ENCODE results near the gene IMPDH1.

Gene IMPDH1

DNA sequence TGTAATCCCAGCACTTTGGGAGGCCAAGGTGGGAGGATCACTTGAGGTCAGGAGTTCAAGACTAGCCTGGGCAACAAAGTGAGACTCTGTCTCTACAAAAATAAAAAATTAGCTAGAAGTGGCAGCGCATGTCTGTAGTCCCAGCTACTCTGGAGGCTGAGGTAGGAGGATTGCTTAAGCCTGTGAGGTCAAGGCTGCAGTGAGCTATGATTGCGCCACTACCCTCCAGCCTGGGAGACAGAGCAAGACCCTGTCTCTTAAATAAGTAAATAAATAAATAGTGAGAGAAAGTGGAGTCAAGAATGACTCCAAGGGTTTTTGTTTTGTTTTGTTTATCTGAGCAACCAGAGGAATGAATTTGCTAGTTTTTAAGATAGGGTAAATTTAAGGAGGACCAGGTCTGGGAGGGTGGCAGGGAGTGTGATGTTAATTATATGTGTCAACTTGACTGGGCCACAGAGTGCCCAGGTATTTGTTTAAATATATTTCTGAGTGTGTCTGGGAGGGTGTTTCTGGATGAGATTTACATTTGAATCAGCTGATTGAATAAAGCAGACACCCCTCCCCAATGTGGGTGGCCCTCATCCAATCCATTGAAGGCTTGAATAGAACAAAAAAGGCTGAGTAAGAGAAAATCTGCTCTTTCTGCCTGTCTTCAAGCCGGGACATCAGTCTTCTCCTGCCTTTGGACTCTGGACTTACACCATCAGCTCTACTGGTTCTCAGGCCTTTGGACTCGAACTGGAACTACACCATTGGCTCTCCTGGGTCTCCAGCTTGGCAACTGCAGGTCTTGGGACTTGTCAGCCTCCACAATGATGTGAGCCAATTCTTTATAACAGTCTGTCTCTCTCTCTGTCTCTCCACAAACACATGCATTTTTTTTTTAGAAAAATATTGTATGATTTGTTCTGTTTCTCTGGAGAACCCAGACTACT is 23.5 kb downstream of the IMPDH1 start:
- no peak for DNase-seq

DNA sequence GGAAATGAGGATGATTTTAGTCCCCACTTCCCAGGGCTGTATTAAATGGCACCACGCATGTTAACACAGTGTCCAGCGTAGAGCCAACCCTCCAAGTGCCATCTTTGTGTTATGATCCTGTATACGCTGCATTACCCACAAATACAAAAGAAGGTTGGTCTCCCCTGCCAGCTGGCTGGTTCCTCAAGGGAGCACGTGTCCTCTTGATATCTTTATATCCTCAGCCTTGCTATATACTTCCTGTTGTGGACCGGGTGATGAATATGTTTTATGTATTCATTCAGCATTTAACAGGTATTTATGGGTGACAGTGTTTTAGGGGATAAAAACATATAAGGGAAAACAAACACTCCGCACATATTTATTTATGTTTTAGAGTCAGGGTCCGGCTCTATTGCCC is 25.1 kb downstream of the IMPDH1 start:
- no peak for DNase-seq

DNA sequence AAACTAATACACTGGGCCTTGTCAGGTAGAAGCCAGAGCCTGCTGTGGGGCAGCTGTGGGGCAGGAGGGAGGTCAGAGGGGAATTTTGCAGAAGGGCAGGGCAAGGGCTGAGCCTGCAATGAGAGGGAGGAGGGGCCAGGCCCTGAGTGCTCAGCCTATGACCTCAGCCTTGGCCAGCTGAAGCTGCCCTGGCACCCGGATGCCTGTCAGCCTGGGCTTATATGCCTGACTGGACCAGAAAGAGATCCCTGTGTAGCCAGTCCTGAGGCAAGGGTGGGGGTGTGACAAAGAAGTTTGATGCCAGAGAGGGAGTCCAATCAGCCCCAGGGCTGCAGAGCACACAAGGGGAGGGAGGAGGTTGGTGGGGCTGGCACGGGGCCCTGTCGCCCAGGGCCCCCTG is 26.0 kb downstream of the IMPDH1 start:
- DNase-seq, result no peak

DNA sequence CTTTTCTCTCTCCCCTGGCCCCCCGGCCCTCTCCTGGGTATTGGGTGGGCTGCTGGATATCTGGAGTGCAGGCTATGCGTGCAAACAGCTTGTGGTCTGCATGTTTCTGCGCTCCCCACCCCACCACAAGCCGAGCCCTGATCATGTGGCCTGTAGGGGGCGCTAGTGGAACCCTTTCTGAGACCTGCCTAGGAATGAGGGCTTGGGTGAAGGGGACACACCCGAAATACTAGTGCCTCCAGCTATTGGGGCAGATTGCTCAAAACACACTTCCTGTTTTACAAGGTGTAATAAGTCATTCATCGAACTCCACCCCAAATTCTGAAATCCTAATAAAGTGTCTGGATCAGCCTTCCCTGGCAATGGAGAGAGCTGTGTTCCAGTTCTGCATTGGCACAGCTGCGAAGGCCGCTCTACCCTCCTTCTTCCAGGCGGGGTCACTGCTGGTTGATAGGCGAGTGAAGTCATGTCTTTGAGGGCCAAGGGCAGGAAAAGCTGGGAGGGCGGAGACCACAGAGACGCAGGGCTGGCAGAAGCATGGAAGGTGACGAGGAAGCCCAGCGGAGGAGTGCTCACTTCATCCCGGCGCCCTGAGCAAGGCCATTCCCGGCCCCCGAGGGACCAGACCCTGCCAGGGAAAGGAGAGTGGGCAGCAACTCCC is 28.5 kb downstream of the IMPDH1 start:
- DNase-seq, result no peak

DNA sequence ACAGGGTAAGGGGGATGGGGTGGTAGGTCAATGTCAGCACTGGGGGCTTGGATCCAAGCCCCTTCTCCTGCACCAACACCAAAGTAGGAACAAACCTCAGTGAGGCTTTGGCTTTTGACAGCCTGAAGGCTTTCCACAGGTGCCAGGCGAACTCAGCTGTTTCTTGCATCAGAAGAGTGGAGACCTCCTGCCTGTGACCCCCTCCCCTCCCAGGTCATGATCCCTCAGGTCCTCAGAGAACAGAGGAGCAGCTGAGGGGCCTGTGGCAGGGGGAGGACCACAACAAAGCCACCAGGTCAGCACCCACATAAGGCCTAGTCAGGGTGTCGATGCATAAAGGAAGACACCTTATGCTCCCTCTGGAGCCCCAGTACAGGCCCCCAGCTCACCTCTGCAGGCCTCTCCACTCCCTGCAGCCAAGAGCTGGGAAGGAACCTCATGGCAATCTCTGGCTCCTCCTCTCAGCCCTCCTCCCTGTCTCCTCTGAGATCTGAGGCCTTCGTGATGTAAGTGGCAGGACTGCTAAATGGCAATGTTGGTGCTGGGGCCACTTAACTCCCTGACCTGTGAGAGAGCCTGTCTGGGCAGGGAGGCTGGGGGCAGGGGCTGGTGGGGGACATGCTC is 29.2 kb downstream of the IMPDH1 start:
- no peak for DNase-seq

DNA sequence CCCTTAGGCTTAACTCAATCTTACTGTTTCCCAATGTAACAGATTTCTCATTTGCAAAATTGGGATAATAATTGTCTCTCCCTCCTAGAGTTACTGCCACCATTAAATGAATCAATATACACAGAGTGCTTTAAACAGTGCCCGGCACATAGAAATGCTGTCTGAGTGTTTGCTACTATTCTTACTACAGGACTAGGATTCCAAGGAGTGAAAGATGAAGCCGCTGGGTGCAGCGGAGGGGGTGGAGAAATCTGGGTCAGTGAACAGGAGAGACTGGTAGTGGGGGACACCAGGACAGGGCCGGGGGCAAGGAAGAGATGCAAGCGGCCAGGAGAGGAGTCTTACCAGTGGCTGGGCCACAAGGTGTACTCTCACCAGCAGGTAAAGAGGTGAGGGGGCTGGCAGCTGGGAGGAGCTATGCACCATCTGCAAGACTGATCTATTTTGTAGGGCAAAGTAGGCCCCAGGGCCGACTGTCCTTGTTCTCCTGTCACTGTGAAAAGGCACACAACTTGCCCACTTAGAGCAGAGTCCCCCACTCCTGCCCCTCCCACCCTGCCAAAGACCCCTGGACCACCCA is 29.8 kb downstream of the IMPDH1 start:
- DNase-seq, result no peak

DNA sequence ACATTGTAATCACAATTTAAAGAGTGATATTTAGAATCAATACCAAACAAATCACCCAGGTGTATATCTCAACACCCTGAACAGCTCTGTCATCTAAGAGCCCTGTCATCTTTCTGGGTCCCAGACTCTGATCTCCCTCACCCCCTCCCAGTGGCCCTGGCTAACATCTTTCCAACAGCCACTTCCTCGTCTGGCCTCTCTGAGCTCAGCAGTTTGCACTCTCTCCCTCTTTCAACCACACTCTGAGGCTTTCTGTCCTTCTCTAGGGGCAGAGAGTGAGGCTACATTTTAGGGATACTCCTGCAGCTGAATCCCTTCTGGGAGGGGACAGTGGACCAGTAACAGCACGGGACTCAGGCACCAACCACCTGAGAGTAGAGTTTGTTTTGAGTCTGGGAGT is 31.1 kb downstream of the IMPDH1 start:
- DNase-seq, result no peak

DNA sequence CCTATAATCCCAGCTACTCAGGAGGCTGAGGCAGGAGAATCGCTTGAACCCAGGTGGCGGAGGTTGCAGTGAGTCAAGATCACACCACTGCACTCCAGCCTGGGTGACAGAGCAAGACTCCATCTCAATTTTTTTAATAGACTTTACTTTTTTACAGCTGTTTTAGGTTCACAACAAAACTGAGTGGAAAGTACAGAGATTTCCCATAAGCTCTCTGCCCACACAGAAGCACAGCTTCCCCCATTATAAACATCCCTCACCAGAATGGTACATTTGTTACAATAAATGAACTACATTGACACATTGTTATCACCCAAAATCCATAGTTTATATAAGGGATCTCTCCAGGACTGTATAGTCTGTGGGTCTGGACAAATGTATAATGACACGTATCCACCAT is 33.7 kb downstream of the IMPDH1 start:
- no peak for DNase-seq

DNA sequence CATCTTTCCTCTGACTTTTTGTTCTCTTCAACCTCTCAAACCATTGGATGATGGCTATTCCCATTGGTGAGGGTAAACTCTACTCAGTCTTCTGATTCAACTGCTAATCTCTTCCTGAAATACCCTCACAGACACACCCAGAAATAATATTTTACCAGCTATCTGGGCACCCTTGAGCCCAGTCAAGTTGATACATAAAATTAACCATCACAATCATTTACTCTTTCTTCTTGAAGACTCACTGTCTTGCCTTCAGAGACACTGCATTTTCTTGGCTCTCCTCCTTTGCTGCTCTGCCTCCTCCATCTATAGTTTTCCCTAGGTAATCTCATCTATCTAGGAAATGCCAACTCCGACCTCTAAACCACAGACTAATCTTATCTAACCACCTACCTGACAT is 35.7 kb downstream of the IMPDH1 start:
- no peak for DNase-seq

DNA sequence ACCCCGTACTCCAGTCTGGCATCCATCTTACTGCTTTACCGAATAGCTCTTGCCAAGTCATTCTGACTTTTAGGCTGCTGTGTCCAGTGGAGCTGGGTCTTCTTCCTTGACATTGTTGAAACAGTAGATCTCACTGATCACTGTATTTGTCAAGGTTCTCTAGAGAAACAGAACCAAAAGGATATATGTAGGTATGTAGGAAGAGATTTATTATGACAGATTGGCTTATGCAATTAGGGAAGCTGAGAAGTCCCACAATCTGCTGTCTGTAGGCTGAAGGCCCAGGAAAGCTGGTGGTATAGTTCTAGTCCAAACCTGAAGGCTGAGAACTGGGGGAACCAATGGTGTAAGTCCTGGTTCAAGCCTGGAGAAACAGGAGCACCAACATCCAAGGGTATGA is 36.2 kb downstream of the IMPDH1 start:
- DNase-seq, result no peak

DNA sequence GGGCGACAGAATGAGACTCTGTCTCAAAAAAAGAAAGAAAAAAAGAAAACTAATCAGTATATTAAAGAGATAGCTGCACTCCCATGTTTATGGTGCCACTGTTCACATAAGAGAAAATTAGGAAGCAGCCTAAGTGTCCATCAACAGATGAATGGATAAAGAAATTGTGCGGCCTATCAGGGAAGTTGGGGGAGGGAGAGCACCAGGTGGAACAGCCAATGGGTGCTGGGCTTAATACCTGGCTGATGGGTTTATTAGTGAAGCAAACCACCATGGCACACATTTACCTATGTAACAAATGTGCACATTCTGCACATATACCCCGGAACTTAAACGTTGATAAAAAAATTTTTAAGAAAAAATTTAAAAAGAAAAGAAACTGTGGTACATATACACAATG is 39.3 kb downstream of the IMPDH1 start:
- no peak for DNase-seq

DNA sequence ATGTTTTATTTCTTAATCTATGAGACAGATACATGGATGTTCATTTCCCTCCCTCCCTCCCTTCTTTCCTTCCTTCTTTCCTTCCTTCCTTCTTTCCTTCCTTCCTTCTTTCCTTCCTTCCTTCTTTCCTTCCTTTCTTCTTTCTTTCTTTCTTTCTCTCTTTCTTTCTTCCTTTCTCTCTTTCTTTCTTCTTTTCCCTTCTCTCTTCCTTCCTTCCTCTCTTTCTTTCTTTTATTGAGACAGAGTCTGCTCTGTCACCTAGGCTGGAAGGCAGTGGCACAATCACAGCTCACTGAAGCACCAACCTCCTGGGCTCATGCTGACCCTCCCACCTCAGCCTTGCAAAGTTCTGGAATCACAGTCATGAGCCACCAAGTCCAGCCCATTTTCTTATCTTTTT is 42.8 kb downstream of the IMPDH1 start:
- DNase-seq, result no peak

DNA sequence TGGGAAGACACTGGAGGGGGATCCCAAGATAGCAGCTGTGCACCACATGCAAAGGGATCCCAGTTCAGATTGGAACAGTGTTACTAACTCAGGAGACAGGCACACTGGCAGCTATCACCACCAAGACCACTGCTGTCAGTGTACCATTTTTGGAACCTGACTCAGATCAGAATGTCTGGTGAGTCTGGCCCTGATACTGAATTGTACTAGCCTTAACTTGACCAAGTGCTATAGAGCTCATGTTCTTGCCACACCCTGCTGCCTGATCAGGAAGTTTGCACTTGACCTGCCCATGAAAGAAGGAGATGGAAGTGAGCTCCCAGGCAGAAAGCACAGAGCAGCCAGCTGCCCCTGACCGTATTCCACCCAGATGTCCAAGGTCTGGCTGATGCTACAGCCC is 43.5 kb downstream of the IMPDH1 start:
- no peak for DNase-seq

DNA sequence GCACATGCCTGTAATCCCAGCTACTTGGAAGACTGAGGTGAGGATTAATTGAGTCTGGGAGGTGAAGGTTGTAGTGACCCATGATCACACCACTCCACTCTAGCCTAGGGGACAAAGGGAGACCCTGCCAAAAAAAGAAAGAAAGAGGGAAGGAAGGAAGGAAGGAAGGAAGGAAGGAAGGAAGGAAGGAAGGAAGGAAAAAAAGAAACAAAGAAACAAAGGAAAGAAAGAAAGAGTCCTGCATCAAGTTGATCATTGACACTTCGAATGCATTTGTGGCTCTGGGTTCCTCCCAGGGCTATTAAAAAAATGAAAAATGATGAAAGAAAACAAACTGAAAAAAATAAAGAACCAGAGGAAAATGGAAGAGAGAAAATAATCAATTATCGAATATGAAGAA is 44.4 kb downstream of the IMPDH1 start:
- DNase-seq, result no peak

DNA sequence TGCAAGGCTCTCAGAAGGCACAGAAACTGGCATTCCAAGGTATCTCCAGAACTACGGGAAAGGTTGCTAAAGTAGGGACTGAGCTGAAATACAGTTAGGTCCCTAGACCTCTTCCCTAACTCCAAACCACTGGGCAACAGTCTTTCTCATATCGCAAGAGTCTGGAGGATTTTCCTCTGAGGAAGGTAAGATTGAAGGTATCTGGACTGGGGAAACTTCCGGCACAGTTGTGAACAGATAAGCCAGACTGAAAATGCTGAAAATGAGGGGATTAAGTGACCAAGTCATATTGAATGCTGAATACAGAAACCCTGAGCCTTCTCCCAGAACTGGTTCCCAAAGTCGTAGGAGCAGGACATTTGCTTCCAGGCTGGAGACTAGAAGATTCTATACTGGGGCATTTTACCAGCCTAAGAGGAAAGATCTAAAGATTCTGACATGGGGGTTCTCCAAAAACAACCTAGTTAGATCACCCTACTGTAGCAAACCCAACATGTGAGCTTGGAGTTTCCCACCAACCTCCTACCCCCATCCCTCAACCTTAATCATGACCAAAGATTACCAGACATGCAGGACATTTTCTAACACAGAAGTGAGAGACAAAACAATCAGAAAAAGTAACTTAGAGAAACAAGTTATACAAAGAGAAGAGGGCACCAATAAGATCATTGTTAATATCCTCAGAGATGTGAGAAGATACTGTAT is 45.5 kb downstream of the IMPDH1 start:
- no peak for DNase-seq

DNA sequence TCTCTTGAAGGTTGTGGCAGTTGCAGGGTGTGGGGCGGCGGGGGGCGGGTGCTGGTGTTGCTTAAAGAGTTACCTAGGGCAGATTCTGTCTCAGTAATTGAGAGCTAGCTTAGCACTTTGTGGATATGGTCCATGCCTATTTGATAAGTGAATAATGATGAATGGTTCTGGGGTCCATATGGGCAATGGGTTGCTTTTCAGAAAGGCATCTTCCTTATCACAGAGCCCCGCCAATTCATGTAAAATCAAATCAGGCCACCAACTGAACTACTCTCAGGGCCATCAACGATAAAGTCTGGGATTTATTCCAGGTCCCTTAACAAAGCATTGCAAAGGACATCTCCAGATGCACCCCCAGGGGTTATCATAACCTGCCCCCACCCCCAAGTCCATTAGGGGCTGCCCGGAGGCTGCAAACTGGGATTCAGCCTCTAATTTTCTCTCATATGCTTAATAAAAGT is 46.5 kb downstream of the IMPDH1 start:
- DNase-seq, result no peak

DNA sequence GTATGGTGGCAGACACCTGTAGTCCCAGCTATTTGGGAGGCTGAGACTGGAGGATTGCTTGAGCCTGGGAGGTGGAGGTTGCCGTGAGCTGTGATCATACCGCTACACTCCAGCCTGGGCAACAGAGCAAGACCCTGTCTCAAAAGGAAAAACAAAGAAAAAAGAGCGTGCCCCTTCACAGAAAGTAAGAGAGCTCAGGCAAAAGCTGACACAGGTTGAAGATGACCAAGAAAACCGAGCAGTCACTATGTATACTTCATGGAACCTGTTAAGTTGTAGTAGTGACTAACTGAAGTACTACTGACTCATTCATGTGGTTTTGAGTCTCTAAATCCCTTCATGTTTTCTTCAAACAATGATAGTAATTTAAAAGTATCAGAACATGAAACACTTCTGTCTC is 47.1 kb downstream of the IMPDH1 start:
- no peak for DNase-seq

DNA sequence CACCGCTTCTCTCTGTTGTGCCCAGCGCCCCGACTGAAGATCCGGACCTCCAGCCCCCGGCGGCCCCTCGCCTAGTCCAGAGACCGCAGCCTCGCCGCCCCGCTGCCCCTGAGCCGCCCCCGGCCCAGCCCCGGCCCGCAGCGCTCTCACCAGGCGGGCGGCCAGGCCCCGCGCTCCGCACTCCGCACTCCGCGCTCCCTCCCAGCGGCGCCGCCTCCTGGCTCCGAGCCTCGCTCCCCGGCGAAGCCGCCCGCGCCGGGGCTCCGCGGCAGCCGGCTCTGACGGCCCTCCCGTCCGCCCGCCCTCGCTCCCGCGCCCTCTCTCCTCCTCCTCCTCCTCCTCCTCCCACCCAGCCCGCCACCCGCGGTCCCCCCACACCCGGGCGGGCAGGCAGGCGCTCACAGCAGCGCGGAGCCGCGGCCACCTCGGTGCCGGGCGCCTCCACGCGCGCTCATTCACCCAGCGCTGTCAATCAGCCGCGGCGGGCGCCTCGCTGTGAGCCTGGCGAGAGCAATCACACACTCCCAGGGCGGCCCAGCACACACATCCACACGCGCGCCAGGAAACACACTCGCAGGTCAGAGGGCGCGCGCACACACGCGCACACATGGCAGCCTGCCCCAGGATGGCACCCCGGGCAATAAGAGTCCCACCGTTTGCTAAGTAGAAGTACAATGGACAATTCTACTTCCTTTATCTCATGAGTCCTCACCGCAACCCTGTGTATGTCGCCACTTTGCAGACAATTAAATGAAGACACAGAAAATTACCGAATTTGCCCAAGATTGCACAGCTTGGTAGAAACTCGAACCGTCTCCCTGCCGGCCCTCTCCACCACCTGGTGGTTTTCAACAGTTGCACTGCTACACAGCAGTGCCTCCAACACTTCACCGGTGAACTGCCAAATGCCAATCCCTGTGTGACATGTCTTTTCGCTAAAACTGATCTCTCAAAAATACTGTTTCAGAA is 48.1 kb downstream of the IMPDH1 start, which contains the start of gene PRRT4:
Gene PRRT4 (minus strand): TSS at position 280 of the 969 bp plus-strand sequence.
- peak; percentile 48 for DNase-seq

DNA sequence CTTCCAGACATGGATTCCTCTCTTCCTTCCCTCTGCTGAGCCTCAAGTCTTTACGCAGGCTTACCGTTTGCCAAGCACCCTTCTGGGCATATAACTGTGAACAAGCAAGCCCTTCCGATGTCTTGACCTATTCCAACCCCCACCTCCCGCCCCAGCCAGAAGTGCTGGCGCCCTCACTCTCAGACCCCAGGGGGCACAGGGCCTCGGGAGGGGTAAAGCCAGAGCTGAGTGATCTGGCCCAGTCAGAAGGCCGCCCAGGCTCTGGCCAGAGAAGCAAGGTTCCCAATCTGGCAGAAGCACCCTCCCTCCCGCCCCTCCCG is 49.5 kb downstream of the IMPDH1 start:
- no peak for DNase-seq

DNA sequence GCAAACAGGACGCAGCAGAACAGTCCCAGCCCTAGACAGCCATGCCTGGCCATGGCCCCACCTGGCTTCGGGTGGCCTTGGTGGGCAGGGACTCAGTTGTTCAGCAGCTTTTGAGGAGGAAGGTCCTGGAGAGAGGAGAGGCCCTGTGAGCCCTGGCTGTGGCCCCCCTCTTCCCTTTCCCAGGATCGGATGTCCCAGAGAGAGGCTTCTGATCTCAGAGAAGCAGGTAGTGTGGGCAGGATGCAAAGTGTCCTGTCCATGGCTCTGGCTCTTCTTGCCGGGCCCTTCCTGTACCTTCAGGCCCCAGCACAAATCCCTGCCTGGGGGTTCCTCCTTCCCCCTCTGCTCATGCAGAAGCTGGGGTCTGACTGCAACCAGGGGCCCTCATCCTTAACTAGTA is 49.8 kb downstream of the IMPDH1 start:
- DNase-seq, result no peak

DNA sequence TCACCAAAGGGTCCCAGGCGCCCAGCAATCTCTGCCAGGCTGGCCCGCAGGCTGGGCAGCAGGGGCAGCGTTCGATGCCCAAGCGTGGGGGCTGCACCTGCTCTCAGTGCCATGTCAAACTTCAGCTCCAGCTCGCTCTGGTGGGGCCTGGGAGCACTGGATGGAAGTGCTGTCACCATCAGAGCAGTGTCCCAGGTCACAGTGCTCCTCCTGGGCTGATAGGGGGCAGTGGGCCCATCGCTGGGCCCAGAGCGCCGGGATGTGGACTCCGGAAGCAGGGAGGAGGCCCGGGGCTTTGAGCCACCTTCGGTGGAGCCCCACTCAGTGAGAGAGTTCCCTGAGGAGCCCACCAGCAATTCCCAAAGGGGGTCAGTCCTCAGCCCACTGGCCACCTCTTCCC is 50.4 kb downstream of the IMPDH1 start:
- no peak for DNase-seq

DNA sequence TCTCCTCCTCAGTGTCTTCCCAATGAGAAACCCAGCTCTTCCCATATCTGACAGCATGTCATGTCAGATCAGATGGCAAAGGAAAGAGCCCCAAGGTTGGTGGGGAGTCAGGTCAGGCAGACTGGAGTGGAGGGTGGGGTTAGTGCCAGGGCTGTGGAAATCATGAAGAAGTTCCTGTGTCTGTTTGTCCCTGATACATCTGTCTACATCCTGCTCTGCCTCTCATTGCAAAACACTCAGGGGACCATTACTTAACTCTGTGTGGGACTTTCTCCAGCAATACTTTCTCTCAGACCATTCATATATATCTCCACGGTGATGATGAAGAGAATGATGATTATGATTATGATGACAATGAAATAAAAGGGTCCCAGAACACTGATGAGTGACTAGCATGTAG is 51.5 kb downstream of the IMPDH1 start:
- DNase-seq, result no peak

Measured in NCI-H1105 (cell line).